H7 (cell line): Measurements from ENCODE around the gene PICALM. TPM values are rescaled to one million over a fixed set of nuclear protein-coding genes. Genes with fewer than 3 reads are reported as not detected.

ENCODE experiments used
- DNase-seq: peaks from one replicate; pipeline ENCODE4 v3.0.0; 2012
- H3K27me3 ChIP-seq: 2 replicates; pipeline ENCODE4 v1.6.0; 2011; ENCODE audit warnings: mild to moderate bottlenecking, low read length; ENCODE audit not compliant: control insufficient read depth, insufficient read depth
- H3K36me3 ChIP-seq: replicated peaks from 2 replicates; pipeline ENCODE4 v1.5.1; 2011; ENCODE audit warnings: low read length; ENCODE audit not compliant: control insufficient read depth, insufficient read depth
- H3K4me3 ChIP-seq: 2 replicates; pipeline ENCODE4 v1.5.1; 2011; ENCODE audit warnings: low read depth, mild to moderate bottlenecking, control low read depth, low read length, moderate library complexity; ENCODE audit not compliant: insufficient read depth
- total RNA-seq: library from RNA; depleted of rRNA; stranded (reverse); fragments of >200 nt; shearing (Covaris generic); gene quantifications from 2 replicates; pipeline ENCODE4 v1.2.3, GENCODE V29; 2014

Gene PICALM
- total RNA-seq, 1 experiment from 2014 or later, result 59.5 TPM

DNA sequence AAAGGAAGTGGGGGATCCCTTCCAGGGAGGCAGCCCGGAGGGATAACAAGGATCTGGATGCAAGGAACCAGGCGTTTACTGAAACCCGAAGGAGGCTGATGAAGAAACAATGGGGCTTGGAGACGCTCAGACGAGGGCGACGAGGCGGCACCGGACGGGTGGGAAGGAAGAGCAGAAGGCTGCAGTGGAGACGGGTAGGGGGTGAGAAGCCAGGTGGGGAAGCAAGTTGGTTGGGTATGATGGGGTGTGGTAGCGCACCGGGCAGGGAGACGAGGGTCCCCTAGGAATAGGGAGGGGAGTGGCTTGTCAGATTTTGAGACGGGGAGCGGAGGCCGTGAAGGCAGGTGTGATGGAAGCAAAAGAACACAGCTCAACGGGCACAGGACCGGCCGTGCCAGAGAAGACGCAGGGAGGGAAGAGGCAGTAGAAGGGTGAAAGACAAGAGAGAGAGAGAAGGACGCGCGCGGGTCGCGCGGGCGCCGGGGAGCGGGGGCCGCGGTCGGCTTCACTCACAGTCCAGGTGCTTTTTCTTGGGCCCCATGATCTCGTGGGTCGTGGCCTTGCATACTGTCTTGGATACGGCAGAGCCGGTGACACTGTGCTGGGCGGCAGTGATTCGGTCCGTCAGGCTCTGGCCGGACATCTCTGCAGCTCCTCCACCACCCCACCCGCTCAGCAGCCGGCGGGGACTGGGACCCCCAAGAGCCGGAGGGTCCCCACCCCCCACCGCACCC is 579 bp downstream of the PICALM start:
- H3K4me3 ChIP-seq, result peak overlapping the region; percentile 99
- no peaks in the 10 kb centered on the region for H3K27me3 ChIP-seq
- H3K36me3 ChIP-seq, result no peaks in the 10 kb centered on the region
- peak; percentile 55 for DNase-seq

DNA sequence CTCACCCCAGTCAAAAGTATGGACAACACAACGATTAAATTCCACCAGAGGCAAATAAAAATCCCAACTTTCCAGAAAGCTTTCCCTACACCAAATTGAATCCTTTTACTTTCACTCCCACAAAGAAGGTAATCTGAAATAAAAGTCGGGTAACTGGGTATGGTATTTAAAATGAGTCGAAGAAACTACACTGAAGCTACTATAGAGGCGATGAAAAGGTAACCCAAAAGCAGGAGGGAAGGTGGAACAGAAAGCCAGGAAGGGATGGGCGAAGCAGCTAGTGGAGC is 1.1 kb downstream of the PICALM start:
- no peak for DNase-seq
- Histone ChIP-seq H3K27me3 (no peaks in the 10 kb centered on the region), H3K36me3 (no peaks in the 10 kb centered on the region), H3K4me3 (peak overlapping the region; percentile 99)

DNA sequence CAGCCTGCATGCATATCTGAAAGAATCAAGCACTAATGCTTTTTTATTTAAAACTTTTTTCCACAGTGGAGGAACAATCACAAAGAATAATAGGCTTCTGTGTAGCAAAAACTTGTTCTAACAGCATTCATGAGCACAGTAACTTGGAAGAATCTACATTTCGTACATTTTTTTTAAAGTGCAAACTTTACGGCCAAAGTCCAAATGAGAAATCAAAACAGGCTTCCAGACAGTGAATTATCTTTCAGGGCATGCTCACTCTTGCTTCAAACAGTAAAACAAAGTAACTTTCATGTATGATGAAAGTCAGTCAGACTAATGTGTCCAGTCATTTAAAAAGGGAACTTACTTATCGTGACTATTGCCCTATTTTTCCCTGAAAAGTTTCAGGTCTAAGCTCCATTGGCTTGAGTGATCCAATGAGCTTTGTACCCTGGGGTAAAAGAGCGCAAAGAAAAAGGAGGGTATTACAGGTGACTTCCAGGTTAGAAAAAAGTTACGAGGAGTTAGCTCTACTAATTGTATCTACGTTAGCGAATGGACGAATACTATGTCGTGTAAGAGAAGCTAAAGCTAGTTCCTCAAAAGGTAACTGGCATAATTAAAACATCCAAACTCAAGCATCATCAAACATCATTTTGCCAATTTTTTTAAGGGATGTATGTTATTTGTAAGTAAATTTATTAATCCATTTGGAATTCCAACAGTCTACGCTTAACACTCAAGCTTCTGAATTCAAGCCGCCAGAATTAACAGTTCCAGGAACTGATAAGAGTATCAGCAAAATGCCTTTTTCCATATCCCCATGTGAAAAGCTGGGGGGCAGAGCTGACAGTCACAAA is 1.7 kb downstream of the PICALM start:
- peak overlapping the region; percentile 99 for H3K4me3 ChIP-seq
- H3K27me3 ChIP-seq, result no peaks in the 10 kb centered on the region
- DNase-seq, result no peak
- no peaks in the 10 kb centered on the region for H3K36me3 ChIP-seq

- DNase-seq, result no peak
- Histone ChIP-seq H3K27me3 (no peaks in the 10 kb centered on the region), H3K36me3 (no peaks in the 10 kb centered on the region), H3K4me3 (peak overlapping the region; percentile 99)
Measured at GRCh38 chr11:86066657-86067008, 2.3 kb downstream of the PICALM start.

DNA sequence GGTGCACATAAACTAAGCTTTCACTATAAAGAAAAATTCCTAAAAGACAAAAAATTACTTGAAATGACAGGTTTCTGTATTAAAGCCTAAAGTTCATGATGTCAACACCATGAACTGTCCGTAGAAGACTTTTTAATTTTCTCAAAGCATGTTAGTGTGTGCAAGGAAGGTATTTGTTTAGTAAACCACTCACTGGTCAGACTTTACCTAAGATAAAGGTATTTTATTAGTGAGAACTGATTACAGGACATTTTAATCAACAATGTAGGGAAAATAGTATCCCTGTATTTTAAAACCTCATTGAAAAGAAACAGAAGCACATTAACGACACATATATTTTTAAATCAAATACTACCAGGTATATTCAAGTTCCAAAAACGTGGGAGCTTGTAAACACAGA is 2.9 kb downstream of the PICALM start:
- DNase-seq, result no peak
- Histone ChIP-seq H3K4me3 (no peak overlapping the region; the same call in 1 of the 2 replicates), H3K36me3 (no peaks in the 10 kb centered on the region), H3K27me3 (no peaks in the 10 kb centered on the region)

- no peaks in the 10 kb centered on the region for H3K36me3 ChIP-seq
- H3K4me3 ChIP-seq, result no peak overlapping the region
- no peaks in the 10 kb centered on the region for H3K27me3 ChIP-seq
- DNase-seq, result no peak
Measured at GRCh38 chr11:86064220-86064803, 4.6 kb downstream of the PICALM start.

DNA sequence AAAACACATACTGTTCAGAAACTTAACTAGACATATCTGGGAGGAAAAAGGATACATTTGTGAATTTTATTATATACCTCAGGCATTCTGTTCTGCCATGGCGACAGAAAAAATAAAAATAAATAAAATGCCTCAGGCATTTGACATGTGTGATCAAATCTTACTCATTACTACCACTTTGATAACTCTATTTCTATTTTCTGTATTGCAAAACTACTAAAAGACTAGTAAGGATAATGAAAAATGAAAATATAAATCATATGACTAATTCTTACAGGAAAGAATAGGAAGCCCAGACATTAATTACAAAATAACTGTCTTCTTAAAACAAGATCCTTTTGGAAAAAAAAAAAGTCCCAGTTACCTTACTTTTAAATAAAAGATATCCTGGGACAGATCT is 5.3 kb downstream of the PICALM start:
- no peak for DNase-seq

GRCh38 chr11:86062719-86063118 is 6.2 kb downstream of the PICALM start:
- no peaks in the 10 kb centered on the region for H3K27me3 ChIP-seq
- no peaks in the 10 kb centered on the region for H3K36me3 ChIP-seq
- no peak for DNase-seq
- no peak overlapping the region for H3K4me3 ChIP-seq

More for the DNA sequence above, 5.3 kb downstream of the PICALM start:
- Histone ChIP-seq H3K4me3 (no peak overlapping the region), H3K36me3 (no peaks in the 10 kb centered on the region), H3K27me3 (no peaks in the 10 kb centered on the region)

- Histone ChIP-seq H3K4me3 (no peak overlapping the region), H3K27me3 (no peaks in the 10 kb centered on the region), H3K36me3 (no peaks in the 10 kb centered on the region)
- no peak for DNase-seq
Measured at GRCh38 chr11:86061483-86062205, 7.2 kb downstream of the PICALM start.

- H3K36me3 ChIP-seq, result no peaks in the 10 kb centered on the region
- no peaks in the 10 kb centered on the region for H3K27me3 ChIP-seq
- DNase-seq, result no peak
- H3K4me3 ChIP-seq, result no peak overlapping the region
Measured at GRCh38 chr11:86060544-86060943, 8.3 kb downstream of the PICALM start.

GRCh38 chr11:86058360-86058759 is 10.5 kb downstream of the PICALM start:
- DNase-seq, result no peak
- Histone ChIP-seq H3K36me3 (no peaks in the 10 kb centered on the region), H3K27me3 (no peaks in the 10 kb centered on the region), H3K4me3 (no peak overlapping the region)

GRCh38 chr11:86056351-86056854 is 12.5 kb downstream of the PICALM start:
- no peak overlapping the region for H3K4me3 ChIP-seq
- no peaks in the 10 kb centered on the region for H3K36me3 ChIP-seq
- H3K27me3 ChIP-seq, result no peaks in the 10 kb centered on the region
- no peak for DNase-seq

DNA sequence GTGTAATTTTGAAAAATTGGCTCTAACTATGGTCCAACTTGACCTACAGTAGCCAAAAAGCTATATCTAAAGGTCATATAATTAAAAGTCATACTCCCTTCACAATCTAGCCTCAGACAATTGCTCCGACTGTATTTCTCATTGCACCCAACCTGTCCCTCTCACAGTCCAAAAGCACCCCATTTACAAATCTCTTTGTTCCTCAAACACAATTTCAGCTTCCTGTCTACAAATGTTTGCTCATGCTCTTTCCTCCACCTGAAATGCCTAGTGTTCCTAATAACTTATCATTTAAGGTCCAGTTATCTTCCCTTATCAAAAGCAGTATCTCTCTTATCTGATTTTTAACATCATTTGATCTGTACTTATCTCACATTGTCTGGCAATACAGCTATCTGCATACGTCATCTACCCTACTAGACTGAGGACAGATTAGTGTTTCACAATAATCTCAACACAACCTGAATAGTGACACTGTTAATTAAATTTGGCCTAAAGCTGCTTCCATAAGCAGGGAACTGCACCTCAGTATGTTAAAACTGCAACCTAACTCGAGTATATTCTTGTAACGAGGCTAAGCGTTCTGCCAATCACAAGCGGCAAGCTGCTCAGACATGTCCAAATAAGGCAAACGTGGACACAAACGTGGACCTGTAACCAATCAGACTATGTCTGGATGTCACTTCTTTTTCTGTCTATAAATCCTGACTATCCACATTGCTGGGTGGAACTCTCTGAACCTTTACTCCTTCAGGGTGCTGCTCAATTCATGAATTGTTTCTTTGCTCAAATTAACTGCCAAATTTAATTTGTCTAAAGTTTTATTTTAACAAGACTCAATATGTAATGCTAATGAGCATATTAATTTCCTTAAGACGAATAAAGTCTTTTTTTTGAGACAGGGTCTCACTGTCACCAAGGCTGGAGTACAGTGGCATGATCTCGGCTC is 15.9 kb downstream of the PICALM start:
- Histone ChIP-seq H3K4me3 (no peak overlapping the region), H3K27me3 (no peaks in the 10 kb centered on the region), H3K36me3 (no peaks in the 10 kb centered on the region)
- no peak for DNase-seq
